ENCODE results near the gene SEC61G.

The SEC61G gene

DNA sequence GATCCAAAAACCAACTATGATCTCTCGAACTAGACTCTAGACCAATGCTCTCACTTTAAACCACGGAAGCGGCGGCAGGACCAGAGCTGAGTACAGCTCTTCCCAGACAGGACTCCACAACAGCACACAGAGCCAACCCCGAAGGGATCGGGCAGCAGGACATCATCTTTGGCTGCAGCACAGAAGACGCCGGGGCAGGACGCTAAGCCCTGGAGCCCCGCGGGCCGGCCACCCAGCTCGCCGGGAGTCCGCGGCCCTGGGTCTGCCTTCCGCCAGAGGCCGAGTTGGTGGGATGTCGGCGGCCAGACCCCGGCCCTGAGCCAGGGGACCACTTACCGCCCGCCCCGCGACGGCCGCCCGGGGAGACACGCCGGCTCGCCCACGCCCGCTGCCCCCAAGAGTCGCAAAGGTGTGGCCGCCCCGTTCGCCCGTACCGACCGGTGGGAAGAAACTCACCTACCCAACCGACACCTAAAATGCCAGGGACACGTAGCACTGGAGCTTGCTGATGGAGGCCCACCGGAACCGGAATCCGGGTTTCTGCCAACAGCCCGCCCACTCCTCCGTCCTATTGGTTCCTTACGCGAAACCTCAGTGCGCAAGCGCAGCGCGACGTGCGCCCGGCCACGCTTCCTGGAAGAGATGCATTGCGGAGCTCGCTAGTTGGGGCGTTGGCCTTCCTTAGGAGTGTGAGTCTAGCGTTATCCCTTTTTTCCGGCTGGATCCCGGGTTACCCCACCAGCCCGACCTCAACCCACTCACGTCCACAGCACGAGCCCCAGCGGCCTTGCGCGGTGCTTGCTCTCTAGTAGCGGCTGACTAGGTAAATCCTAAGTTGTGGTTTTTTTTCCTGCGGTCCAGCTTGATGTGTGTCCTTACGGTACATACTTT, at the start of gene SEC61G:
TSS of gene SEC61G (minus strand) at position 510 of the 891 bp plus-strand sequence. CDS start 1,623 bp downstream, outside the sequence.
- no peaks in the 10 kb centered on the region for H3K9me3 Mint-ChIP-seq
- DNase-seq (peak; percentile 91 to 95), ATAC-seq (peak; percentile 97)
- peak within 1 kb of the TSS; percentile 96 to 99 for H3K4me3 Mint-ChIP-seq
- H3K4me1 Mint-ChIP-seq: peaks cover 21% of the 10 kb centered on the region
- H3K27me3 Mint-ChIP-seq: peaks cover 13% of the 10 kb centered on the region
- H3K27ac Mint-ChIP-seq: peak within 1 kb of the TSS; percentile 98

DNA sequence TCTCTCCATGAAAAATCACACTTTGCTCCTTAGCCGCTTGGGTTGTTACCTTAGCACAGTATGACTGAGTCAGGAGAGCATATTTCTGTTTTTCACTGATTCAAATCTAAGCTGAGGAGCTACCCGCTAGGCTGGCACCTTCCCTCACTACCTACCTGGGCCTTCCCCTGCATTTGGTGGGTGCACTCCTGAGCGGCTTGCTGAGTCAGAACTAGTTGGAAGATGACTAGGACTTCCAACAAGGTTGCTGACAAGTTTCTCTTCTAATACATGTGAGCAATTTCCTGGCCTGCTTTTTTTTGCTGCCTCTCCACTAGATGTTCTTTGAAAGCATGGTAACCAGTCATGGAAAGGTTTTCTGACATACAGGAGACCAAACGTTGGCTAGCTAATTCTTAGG, 43.8 kb upstream of the SEC61G start:
- Mint-ChIP-seq H3K9me3 (no peaks in the 10 kb centered on the region), H3K4me3 (no peak overlapping the region), H3K27ac (no peak overlapping the region), H3K27me3 (peaks cover 17% of the 10 kb centered on the region), H3K4me1 (no peaks in the 10 kb centered on the region)
- no peak for ATAC-seq
- DNase-seq: no peak

DNA sequence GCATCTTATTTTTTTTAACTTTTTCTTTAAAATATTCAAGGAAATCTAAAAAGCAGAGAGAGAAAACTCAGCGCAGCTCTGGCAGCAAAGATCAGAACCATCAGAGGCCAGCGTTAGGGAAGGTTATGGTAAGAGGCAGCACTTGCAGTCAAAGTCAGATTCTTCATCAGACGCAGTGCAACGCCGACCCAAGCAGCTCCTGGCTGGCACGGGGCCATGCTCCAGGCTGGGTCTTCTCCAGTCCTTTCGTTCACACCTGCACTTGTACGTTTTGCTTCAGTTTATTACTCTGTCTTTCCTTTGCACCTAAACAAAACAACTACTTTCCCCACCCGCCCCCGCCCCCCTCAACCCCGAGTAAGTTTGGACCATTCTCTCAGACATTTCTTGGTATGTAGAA, 43.1 kb upstream of the SEC61G start:
- no peak overlapping the region for H3K27ac Mint-ChIP-seq
- H3K4me1 Mint-ChIP-seq: no peaks in the 10 kb centered on the region
- no peak for ATAC-seq
- no peak overlapping the region for H3K4me3 Mint-ChIP-seq
- H3K9me3 Mint-ChIP-seq: no peaks in the 10 kb centered on the region
- H3K27me3 Mint-ChIP-seq: peaks cover 24% of the 10 kb centered on the region
- DNase-seq: no peak

DNA sequence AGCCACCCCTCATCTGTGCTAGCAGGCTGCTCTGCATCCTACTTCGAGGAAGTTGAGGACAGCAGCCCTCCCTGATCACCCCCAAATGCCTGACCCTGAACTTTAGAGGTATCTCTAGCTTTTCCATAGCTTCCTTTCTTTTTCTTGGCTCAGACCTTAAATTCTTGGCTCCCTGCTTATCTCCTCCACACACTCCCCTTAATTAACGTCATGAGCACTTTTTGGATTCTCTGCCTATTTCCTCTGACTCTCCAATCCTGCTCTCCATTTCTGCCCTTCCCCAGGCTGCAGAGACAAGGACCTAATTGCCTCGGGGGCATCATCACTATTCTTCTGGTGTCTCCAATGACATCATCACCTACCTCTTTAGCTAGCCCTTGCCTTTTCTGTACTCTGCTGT, 40.8 kb upstream of the SEC61G start:
- Mint-ChIP-seq H3K4me3 (no peak overlapping the region), H3K27me3 (peaks cover 24% of the 10 kb centered on the region), H3K4me1 (no peaks in the 10 kb centered on the region), H3K9me3 (no peaks in the 10 kb centered on the region), H3K27ac (no peak overlapping the region)
- ATAC-seq (no peak), DNase-seq (no peak)

DNA sequence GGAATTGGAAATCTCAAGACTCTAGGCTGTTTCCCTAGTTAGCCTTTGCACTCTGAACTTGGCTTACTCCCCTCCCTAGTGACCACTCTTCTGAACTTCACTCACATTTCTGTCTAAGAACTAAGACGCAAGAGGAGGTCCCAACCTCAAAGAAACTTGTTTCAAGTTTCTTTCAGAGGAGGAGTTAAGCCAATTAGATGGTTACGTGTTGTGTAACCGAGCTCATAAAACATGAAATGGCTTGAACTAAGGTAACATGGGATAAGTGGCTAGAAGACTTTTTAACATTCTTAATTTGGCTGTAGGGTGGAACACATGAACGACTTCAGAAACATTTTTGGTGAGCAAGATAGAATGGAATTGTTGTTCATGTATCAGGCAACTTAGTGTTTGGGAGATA, 39.5 kb upstream of the SEC61G start:
- Mint-ChIP-seq H3K9me3 (no peaks in the 10 kb centered on the region), H3K27ac (no peak overlapping the region), H3K4me1 (no peaks in the 10 kb centered on the region), H3K27me3 (peaks cover 24% of the 10 kb centered on the region), H3K4me3 (no peak overlapping the region)
- DNase-seq: no peak
- no peak for ATAC-seq

DNA sequence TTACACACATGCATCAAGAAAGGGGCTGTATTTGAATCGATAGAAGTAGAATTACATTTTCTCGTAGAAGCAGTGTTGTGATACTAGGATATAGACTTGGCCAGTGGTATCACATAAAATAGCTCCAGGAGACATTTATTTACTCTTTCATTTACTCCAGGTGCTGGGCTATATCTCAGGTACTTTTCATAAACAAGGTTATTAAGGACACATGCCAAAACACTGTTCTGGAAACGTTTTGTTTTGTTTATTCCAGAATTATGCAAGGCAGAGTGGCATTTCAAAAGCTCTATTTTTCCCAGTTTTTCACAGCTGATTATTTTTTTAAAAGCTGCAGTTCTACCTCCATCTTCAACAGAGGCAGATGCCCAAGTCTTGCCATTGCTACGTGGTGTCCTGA, 37.8 kb upstream of the SEC61G start:
- ATAC-seq: no peak
- no peak for DNase-seq
- H3K27me3 Mint-ChIP-seq: peaks cover 32% of the 10 kb centered on the region
- H3K9me3 Mint-ChIP-seq: no peaks in the 10 kb centered on the region
- no peaks in the 10 kb centered on the region for H3K4me1 Mint-ChIP-seq
- H3K4me3 Mint-ChIP-seq: no peak overlapping the region
- no peak overlapping the region for H3K27ac Mint-ChIP-seq

DNA sequence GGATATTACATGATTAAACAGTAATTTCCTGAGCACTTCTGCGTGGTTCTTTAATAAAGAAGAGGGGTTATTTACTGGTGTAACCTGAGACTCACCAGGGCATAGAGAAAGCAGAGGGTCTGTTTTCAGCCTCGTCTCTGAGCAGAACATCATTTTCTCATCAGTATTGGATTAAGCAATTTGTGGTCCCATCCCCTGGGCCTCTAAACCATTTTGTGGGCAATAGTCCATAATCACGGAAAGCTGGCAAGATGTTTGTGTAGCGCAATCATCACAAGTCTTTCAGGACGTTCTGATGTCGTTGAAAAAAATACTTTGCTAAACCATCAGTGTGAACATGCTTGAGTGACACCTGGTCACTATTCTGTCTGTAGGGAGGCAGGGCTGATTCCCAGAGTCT, 37.1 kb upstream of the SEC61G start:
- no peak for ATAC-seq
- H3K4me1 Mint-ChIP-seq: no peaks in the 10 kb centered on the region
- H3K27me3 Mint-ChIP-seq: peaks cover 39% of the 10 kb centered on the region
- H3K4me3 Mint-ChIP-seq: no peak overlapping the region
- DNase-seq: no peak
- no peak overlapping the region for H3K27ac Mint-ChIP-seq
- no peaks in the 10 kb centered on the region for H3K9me3 Mint-ChIP-seq

DNA sequence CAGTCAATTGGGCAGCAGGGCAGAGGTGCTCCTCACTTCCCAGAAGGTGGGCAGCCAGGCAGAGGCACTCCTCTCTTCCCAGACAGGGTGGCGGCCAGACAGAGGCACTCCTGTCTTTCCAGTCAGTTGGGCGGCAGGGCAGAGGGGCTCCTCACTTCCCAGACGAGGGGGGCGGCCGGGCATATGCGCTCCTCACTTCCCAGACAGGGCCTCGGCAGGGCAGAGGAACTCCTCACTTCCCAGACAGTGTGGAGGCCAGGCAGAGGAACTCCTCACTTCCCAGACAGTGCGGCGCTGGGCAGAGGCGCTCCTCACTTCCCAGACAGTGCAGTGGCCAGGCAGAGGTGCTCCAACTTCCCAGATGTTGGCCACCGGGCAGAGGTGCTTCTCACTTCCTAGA, 33.4 kb upstream of the SEC61G start:
- no peaks in the 10 kb centered on the region for H3K4me1 Mint-ChIP-seq
- no peak overlapping the region for H3K4me3 Mint-ChIP-seq
- ATAC-seq (no peak), DNase-seq (no peak)
- H3K9me3 Mint-ChIP-seq: no peaks in the 10 kb centered on the region
- H3K27ac Mint-ChIP-seq: no peak overlapping the region
- H3K27me3 Mint-ChIP-seq: peaks cover 52% of the 10 kb centered on the region

DNA sequence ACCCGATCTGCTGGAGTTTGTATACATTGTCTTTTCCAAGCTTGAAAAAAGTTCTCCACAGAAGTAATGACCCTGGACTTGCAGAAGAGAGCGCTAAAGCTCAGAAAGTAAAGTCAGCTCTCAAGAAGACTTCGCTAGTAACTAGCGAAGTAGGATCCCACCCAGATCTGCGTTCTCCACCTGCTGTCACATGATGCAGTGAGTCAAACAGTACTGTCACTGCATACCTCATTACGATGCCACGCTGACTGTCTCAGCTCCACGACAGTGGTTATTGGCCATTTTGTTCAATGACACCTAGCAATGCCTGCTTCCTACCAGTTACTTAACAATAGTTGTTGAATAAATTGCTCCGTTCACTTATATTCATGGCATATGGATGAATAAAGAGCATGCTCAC, 29.7 kb upstream of the SEC61G start:
- ATAC-seq (peak; percentile 97), DNase-seq (peak; percentile 13 to 39)
- H3K27me3 Mint-ChIP-seq: peaks cover 59% of the 10 kb centered on the region
- no peaks in the 10 kb centered on the region for H3K9me3 Mint-ChIP-seq
- no peaks in the 10 kb centered on the region for H3K4me1 Mint-ChIP-seq
- no peak overlapping the region for H3K27ac Mint-ChIP-seq
- no peak overlapping the region for H3K4me3 Mint-ChIP-seq

DNA sequence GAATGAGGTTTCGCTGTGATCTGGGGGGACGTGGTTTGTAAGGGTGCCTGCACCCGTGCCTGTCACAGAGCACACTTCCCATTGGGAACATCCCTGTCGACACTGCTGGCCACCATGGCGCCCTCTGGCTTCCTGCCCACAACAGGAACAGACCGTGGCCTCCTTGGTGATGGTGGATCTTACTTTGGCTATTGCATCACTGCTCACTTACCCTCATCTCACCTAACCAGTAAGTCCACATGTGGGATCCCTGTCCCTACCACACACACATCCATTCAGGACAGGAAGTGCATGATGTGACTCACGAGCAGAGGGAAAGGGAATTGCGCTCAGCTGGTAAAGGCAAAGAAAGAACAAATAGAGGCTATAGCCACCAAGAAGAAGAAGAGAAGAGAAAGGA, 26.2 kb upstream of the SEC61G start:
- Mint-ChIP-seq H3K9me3 (no peaks in the 10 kb centered on the region), H3K4me1 (no peaks in the 10 kb centered on the region), H3K4me3 (no peak overlapping the region), H3K27me3 (peaks cover 35% of the 10 kb centered on the region), H3K27ac (no peak overlapping the region)
- no peak for ATAC-seq
- no peak for DNase-seq

DNA sequence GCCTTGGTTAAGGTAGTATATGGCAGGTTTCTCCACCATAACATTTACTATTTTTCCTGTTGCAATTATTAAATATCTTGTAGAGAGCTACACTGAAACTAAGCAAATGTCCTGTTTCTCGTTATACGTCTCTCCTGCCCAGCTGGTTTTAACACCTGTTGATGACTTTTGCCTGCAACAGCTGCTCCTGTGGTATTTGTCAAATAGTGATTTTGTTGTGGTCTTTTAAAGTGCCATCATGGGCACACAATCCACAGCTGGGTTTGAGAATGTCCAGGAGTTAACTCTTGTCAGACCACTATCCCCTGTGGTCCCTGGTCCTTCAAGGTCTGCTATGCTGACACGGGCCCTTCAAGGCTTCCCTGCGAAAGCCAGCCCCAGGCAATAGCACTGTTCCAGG, 24.9 kb upstream of the SEC61G start:
- H3K27me3 Mint-ChIP-seq: peaks cover 22% of the 10 kb centered on the region
- ATAC-seq (no peak), DNase-seq (no peak)
- no peaks in the 10 kb centered on the region for H3K9me3 Mint-ChIP-seq
- H3K27ac Mint-ChIP-seq: no peak overlapping the region
- H3K4me1 Mint-ChIP-seq: no peaks in the 10 kb centered on the region
- H3K4me3 Mint-ChIP-seq: no peak overlapping the region

DNA sequence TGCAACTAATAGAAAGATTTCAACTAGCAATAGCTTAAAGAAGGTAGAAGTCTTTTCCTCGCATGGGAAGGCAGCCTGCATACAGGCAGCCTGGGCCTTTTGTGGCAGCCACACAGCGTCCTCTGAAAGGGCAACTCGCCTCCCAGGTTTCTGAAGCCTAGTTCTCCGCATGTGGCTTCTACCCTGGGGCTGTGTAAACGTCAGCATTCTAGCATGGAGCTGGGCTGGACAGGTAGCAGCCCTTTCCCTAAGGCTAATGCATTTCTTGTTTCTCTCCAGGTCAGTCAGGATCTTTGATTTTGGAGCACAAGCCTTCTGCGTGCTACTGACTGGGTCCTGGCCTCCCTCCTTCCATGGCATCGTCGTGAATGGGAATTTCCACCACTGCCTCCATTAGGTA, 23.8 kb upstream of the SEC61G start:
- Mint-ChIP-seq H3K27ac (no peak overlapping the region), H3K4me1 (no peaks in the 10 kb centered on the region)

DNA sequence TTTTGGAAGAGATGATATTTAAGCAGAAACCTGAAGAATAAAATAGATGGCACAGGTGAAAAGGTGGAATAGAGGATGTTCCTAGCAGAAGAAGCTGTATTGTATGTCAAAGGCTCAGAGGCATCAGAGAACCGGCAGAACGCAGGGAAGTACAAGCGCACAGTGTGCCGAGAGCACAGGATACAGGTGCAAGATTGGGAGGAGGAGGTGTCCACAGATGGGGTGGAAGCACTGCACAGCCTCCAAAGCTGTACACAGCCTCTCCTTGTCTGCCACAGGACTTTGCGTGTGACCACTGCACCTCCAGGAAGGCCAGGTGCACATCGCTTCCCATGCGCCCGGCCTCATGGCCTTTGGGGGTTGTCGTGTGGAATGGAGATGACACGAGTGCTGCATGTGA, 23.3 kb upstream of the SEC61G start:
- ATAC-seq (no peak), DNase-seq (no peak)
- Mint-ChIP-seq H3K4me3 (no peak overlapping the region), H3K27ac (no peak overlapping the region), H3K27me3 (peaks cover 8% of the 10 kb centered on the region), H3K9me3 (peaks cover 0 to 3% of the 10 kb centered on the region in 2 donors), H3K4me1 (no peaks in the 10 kb centered on the region)

More for the DNA sequence above, 23.8 kb upstream of the SEC61G start:
- H3K9me3 Mint-ChIP-seq: no peaks in the 10 kb centered on the region
- no peak overlapping the region for H3K4me3 Mint-ChIP-seq
- ATAC-seq (no peak), DNase-seq (no peak)
- H3K27me3 Mint-ChIP-seq: peaks cover 13% of the 10 kb centered on the region

DNA sequence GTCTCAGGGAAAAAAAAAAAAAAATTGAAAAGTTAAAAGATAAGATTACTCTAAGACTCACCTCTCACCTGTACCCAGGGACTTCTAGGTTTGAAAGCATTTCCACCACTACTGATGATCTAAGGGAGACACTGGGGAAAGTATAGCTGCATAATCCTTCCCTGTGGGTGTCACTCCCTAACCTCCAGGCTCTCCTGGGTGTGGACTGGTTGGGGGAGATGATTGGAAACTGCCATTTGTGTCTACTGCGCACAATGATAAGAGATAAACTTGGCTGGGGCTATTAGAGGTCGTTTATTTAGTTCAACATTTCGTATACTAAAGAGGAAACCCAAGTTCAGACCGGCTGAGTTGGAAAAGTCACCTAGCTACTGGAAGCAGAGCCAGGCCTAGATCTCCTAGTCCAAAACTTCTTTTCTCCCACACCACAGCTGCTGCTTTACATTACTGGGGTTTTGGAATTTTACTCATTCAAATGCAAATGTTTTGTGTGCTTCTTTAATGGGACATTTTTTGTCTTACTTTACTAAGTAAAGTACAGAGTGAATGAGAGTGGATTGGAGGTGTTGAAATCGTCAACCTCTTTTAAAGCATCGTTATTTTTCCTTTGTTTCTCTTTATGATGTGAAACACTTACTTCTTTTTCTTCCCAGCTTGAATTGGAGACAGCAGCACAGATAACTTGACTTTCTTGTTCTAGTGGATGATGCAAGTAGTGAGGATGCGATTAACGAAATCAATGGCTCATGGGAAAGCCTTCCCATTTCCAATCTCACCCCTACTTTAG, 22.3 kb upstream of the SEC61G start:
- Mint-ChIP-seq H3K9me3 (peaks cover 0 to 13% of the 10 kb centered on the region in 2 donors), H3K4me1 (no peaks in the 10 kb centered on the region), H3K27me3 (peaks cover 8% of the 10 kb centered on the region), H3K27ac (no peak overlapping the region), H3K4me3 (no peak overlapping the region)
- DNase-seq: no peak
- ATAC-seq: no peak

DNA sequence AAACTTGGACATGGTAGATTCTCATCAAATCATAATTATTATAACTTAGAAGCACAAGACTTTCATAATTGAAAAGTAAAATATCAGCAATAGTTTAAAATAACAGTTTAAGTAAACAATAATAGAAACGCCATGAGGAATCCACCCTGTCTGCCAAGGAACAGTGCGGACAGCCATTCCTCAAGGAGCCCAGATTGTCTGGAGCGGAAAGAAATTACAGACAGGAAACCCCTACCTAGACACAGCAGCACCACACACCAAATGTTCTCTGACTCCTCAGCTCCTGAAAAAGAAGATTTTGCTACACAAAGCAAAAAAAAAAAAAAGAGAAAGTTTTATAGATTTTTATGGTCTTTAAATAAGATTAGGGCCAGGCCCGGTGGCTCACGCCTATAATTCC, 21.5 kb upstream of the SEC61G start:
- Mint-ChIP-seq H3K4me3 (no peak overlapping the region), H3K27me3 (peaks cover 8% of the 10 kb centered on the region), H3K27ac (no peak overlapping the region), H3K4me1 (no peaks in the 10 kb centered on the region), H3K9me3 (peaks cover 0 to 17% of the 10 kb centered on the region in 2 donors)
- ATAC-seq (no peak), DNase-seq (no peak)

Measured in stimulated activated naive CD8-positive, alpha-beta T cell treated with anti-CD3 and anti-CD28 coated beads, Interleukin-15, amount 100 ng/mL, for 72 hours (primary cell).